IMR-90 (cell line): Measurements from ENCODE around the gene ACOT12. TPM values are rescaled to one million over a fixed set of nuclear protein-coding genes. Genes with fewer than 3 reads are reported as not detected.

ENCODE experiments used
- ATAC-seq: fragments of 200-7000 bp; cut with Tn5 transposase; 2 replicates; pipeline ENCODE4 v1.9.1; 2020; ENCODE audit warnings: low read depth, mild to moderate bottlenecking, moderate library complexity
- BruUV-seq: library from RNA; stranded (reverse); fragments of 400-500 nt; replicated peaks from 2 replicates; lab custom pipeline; 2021; lab: Mats Ljungman, UMichigan
- CTCF ChIA-PET: fragments of 300-600 bp; formaldehyde crosslinking; extraction: SDS; loops from one replicate; lab custom pipeline; 2021; ENCODE audit warnings: antibody characterized with exemption; lab: Yijun Ruan, JAX
- POLR2A ChIA-PET: fragments of 300-600 bp; sonication (Branson Sonifier 250); formaldehyde crosslinking; loops from one replicate; lab custom pipeline; 2022; ENCODE audit warnings: antibody characterized with exemption; ENCODE audit not compliant: unreplicated experiment; lab: Charles Lee
- DNase-seq: peaks from one replicate; pipeline ENCODE4 v3.0.0; 2013
- H2AFZ ChIP-seq: replicated peaks from 2 replicates; pipeline ENCODE3; 2013; ENCODE audit warnings: low read length, mild to moderate bottlenecking; ENCODE audit not compliant: poor library complexity
- H2AK5ac ChIP-seq: 2 replicates; pipeline ENCODE4 v1.6.1; 2013; ENCODE audit warnings: low read depth, low read length, inconsistent platforms
- H2AK9ac ChIP-seq: replicated peaks from 2 replicates; pipeline ENCODE3; 2013; ENCODE audit warnings: mild to moderate bottlenecking, low read depth, low read length, moderate library complexity; ENCODE audit not compliant: poor library complexity
- H2BK120ac ChIP-seq: 2 replicates; pipeline ENCODE4 v1.6.1; 2013; ENCODE audit warnings: low read depth, low read length, inconsistent platforms
- H2BK15ac ChIP-seq: 3 replicates; pipeline ENCODE4 v1.6.1; 2013; ENCODE audit warnings: low read depth, low read length, inconsistent platforms
- H2BK20ac ChIP-seq: 2 replicates; pipeline ENCODE4 v1.6.1; 2013; ENCODE audit warnings: low read depth, mild to moderate bottlenecking, inconsistent platforms, low read length, moderate library complexity
- H2BK5ac ChIP-seq: 2 replicates; pipeline ENCODE4 v1.6.1; 2013; ENCODE audit warnings: mild to moderate bottlenecking, low read depth, low read length, inconsistent platforms; ENCODE audit not compliant: poor library complexity, severe bottlenecking
- H3K14ac ChIP-seq: replicated peaks from 2 replicates; pipeline ENCODE4 v1.6.1; 2013; ENCODE audit warnings: low read depth, low read length, inconsistent platforms
- H3K18ac ChIP-seq: 2 replicates; pipeline ENCODE4 v1.6.1; 2013; ENCODE audit warnings: low read depth, low read length, control low read depth
- H3K23ac ChIP-seq: 2 replicates; pipeline ENCODE4 v1.6.1; 2013; ENCODE audit warnings: low read depth, low read length, inconsistent platforms
- H3K27ac ChIP-seq: 2 replicates; pipeline ENCODE4 v1.5.1; 2013; ENCODE audit warnings: mild to moderate bottlenecking, control low read depth, low read length; ENCODE audit not compliant: insufficient read depth
- H3K27me3 ChIP-seq: 2 replicates; pipeline ENCODE4 v1.6.1; 2013; ENCODE audit warnings: low read length; ENCODE audit not compliant: control insufficient read depth, insufficient read depth
- H3K36me3 ChIP-seq: 2 replicates; pipeline ENCODE4 v1.6.1; 2013; ENCODE audit warnings: low read length, mixed read lengths; ENCODE audit not compliant: control insufficient read depth, insufficient read depth
- H3K4ac ChIP-seq: 2 replicates; pipeline ENCODE4 v1.6.1; 2013; ENCODE audit warnings: low read depth, low read length, inconsistent platforms
- H3K4me1 ChIP-seq: 2 replicates; pipeline ENCODE4 v1.6.1; 2013; ENCODE audit warnings: low read length, mixed read lengths; ENCODE audit not compliant: control insufficient read depth, insufficient read depth
- H3K4me2 ChIP-seq: 2 replicates; pipeline ENCODE4 v1.6.1; 2013; ENCODE audit warnings: low read depth, mild to moderate bottlenecking, control low read depth, low read length, moderate library complexity
- H3K4me3 ChIP-seq: 2 replicates; pipeline ENCODE4 v1.5.1; 2013; ENCODE audit warnings: low read depth, mild to moderate bottlenecking, control low read depth, low read length, moderate library complexity; ENCODE audit not compliant: insufficient read depth
- H3K56ac ChIP-seq: 2 replicates; pipeline ENCODE4 v1.6.1; 2013; ENCODE audit warnings: low read length, inconsistent platforms; ENCODE audit not compliant: insufficient read depth; ENCODE audit errors: extremely low read depth
- H3K79me1 ChIP-seq, 2 experiments: 2 replicates each; pipeline ENCODE4 v1.6.1; 2013; ENCODE audit warnings: low read length in 2 of 2, inconsistent platforms in 1 of 2, low read depth in 1 of 2
- H3K9ac ChIP-seq: 2 replicates; pipeline ENCODE4 v1.6.1; 2013; ENCODE audit warnings: low read depth, low read length, control low read depth
- H3K9me1 ChIP-seq: 2 replicates; pipeline ENCODE4 v1.6.1; 2013; ENCODE audit warnings: low read length, inconsistent platforms; ENCODE audit not compliant: insufficient read depth
- H3K9me3 ChIP-seq: 2 replicates; pipeline ENCODE4 v1.6.1; 2013; ENCODE audit warnings: low read length; ENCODE audit not compliant: control insufficient read depth, insufficient read depth
- H4K20me1 ChIP-seq: 2 replicates; pipeline ENCODE4 v1.6.1; 2013; ENCODE audit warnings: low read length, inconsistent platforms; ENCODE audit not compliant: insufficient read depth
- H4K5ac ChIP-seq: 2 replicates; pipeline ENCODE4 v1.6.1; 2013; ENCODE audit warnings: mild to moderate bottlenecking, low read depth, low read length, control low read depth
- H4K8ac ChIP-seq, 2 experiments: 2 replicates each; pipeline ENCODE4 v1.6.1; 2013; ENCODE audit warnings: low read depth in 2 of 2, low read length in 2 of 2, control low read depth in 1 of 2, inconsistent platforms in 1 of 2
- H4K91ac ChIP-seq: 2 replicates; pipeline ENCODE4 v1.6.1; 2013; ENCODE audit warnings: low read depth, low read length, inconsistent platforms; ENCODE audit not compliant: insufficient read depth
- MAZ ChIP-seq: IDR thresholded peaks from 2 replicates; pipeline ENCODE4 v1.6.1; 2012; ENCODE audit warnings: low read depth, mild to moderate bottlenecking, low read length, improper control_type of control experiment, moderate library complexity, borderline replicate concordance
- WGBS, 2 experiments: methylation state at CpG; one replicate each; pipeline versions ENCODE4 v1.1.5 to v1.1.7; 2013; ENCODE audit warnings: missing lambda C conversion rate in 2 of 2; ENCODE audit not compliant: insufficient read length in 1 of 2; ENCODE audit errors: extremely low coverage in 2 of 2; 5-methylcytosine and 5-hydroxymethylcytosine counted together
- dilution Hi-C: fragments of 300-500 bp; cut with HindIII; formaldehyde crosslinking; loops from one replicate; pipeline ENCODE4 v1.14.3; 2018; ENCODE audit warnings: low sequenced_read_pairs; ENCODE audit not compliant: unreplicated experiment
- in situ Hi-C: fragments of 300-500 bp; cut with MboI; formaldehyde crosslinking; loops from 3 replicates; pipeline ENCODE4 v1.14.3; 2019; ENCODE audit warnings: low sequenced_read_pairs, inconsistent platforms, mixed read lengths
- intact Hi-C: fragments of 100-400 bp; cut with micrococcal nuclease; formaldehyde crosslinking; loops from 2 replicates; pipeline ENCODE4 v1.10.0; 2022
- polyA plus RNA-seq, 3 experiments: library from polyadenylated mRNA; depleted of rRNA; stranded (reverse); fragments of >200 nt; gene quantifications; 2 replicates each; pipeline ENCODE4 v1.2.3, GENCODE V29; 2012; ENCODE audit warnings: low replicate concordance in 1 of 3
- total RNA-seq: library from RNA; depleted of rRNA; stranded (reverse); fragments of >200 nt; gene quantifications from 2 replicates; pipeline ENCODE4 v1.2.3, GENCODE V29; 2012

Gene ACOT12
- total and polyA plus RNA-seq, 2 of the 4 experiments (the other 2 are of a cell fraction) = not detected

- Histone ChIP-seq H2BK15ac (no peak overlapping the region), H3K4ac (no peak overlapping the region), H3K36me3 (peaks cover 18% of the 10 kb centered on the region), H3K27ac (no peak overlapping the region), H3K56ac (no peak overlapping the region), H4K8ac (no peak overlapping the region), H2AK9ac (no peak overlapping the region), H2BK20ac (no peak overlapping the region), H3K18ac (no peak overlapping the region), H3K79me1 (peaks cover 14 to 29% of the 10 kb centered on the region in 2 experiments; a peak in 3 of 4 replicates), H4K5ac (no peak overlapping the region), H3K4me1 (0 out of 2 replicates have a peak, but pooled peaks cover 1% of the 10 kb centered on the region), H2AFZ (no peak overlapping the region), H3K27me3 (no peaks in the 10 kb centered on the region), H2AK5ac (no peak overlapping the region), H4K20me1 (no peaks in the 10 kb centered on the region), H3K4me2 (no peak overlapping the region), H3K9me1 (no peaks in the 10 kb centered on the region; the same call in 1 of the 2 replicates), H2BK5ac (no peak overlapping the region), H4K91ac (no peak overlapping the region), H3K9me3 (no peaks in the 10 kb centered on the region), H2BK120ac (no peak overlapping the region), H3K14ac (no peak overlapping the region), H3K23ac (no peak overlapping the region), H3K4me3 (no peak overlapping the region), H3K9ac (no peak overlapping the region)
- TF ChIP-seq MAZ = no peak
- WGBS, 2 experiments = no CpG with 5 or more reads among the region's 2 CpGs
- in situ Hi-C loops = no loop called here
- intact Hi-C loops = loop anchor here (10.0 kb wide), 1 partner anchor 446 kb away; the partner anchor contains the start of gene SSBP2
- ChIA-PET POLR2A (no interaction called here), CTCF (no interaction called here)
- BruUV-seq = no TSS peak
- no peak for ATAC-seq
- dilution Hi-C loops = no loop called here
- DNase-seq = no peak
Measured at GRCh38 chr5:81308836-81309235, 85.1 kb downstream of the ACOT12 start.
